Germinal center (tissue), 1 donor: ENCODE data around the gene MEGF10.
"Not testable (repeated sequence)": the region's sequence is repeated elsewhere in the genome, so short reads cannot be mapped to it uniquely, and the experiment has no call there.

ENCODE experiments used
- DNase-seq: peaks from one replicate; pipeline ENCODE4 v3.0.0; 2012; ENCODE audit warnings: mixed read lengths, low spot score

Gene MEGF10

DNA sequence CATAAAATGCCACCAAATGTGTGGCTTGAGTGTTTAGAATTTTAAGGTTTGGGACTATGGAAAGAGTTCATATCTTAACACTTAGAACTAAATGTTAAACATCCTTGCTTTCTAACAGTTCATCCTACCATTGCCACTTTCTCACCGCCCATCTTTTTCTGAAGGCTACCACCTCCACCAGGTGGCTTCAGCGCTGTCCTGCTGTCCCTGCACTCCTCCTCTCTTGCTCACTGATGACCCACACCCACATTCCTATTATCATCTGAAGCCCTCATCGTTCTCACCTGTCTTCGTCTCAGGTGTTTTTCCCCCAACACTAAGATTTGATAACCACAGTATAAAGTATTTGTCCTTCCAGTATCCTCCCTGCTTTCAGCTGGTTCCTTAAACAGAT is 7.4 kb downstream of the MEGF10 start:
- DNase-seq, result no peak

GRCh38 chr5:127298656-127299055 is 8.1 kb downstream of the MEGF10 start:
- no peak for DNase-seq

GRCh38 chr5:127299678-127300077 is 9.1 kb downstream of the MEGF10 start:
- DNase-seq, result no peak

DNA sequence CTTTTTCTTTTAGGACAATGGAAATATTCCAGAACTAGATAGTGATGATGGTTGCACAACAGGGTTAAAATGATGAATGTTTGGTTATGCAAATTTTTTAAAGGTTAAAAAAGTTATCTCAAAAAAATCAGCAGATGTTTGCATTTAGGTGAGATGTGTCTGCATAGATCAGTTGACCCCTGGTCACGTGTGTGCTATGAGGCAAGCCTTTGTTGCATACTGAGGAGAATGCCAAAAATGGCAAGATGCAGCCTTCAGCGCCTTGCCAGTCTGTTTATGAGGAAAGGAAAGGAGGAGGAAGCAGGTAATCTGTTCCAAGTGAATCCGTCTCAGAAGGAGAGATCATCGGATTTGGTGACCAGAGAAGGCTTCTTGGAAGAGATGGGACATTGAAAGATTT is 11.9 kb downstream of the MEGF10 start:
- DNase-seq, result no peak

DNA sequence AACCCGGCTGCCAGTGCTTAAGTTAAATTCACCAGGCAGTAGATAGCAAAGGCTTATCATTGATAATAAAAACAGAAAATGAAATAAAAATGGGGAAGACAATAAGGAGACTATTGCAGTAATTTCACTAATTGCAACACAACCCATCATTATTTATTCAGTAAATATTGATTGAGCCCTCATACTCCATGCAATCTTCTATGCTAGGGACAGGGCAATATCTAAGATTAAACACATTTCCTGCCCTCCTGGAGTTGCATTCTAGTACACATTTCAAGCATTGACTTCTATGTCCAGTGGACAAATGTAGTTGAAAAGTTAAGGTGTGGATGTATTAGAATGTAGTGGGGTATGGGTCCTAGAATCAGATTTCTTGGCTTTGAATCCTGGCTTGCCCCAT is 12.8 kb downstream of the MEGF10 start:
- no peak for DNase-seq

GRCh38 chr5:127305493-127305892 is 14.9 kb downstream of the MEGF10 start:
- no peak for DNase-seq

DNA sequence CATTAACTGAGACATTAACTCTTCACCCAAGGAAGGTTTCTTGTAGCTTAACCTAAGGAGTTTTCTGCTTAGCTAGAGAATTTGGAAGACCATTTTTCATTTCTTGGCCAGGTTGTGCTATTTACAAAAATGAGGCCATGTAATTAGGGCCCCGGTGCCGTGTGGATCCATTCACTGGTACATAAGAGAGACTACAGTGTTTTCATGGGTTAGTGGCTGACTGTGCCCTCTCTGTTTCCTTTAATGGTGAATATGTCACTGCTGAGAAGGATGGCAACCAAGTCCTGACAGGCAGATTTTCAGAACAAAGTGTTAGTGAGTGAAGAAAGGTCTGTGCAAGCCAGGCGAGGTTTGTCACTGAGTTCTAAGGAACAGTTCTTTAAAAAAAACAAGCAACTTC is 15.4 kb downstream of the MEGF10 start:
- no peak for DNase-seq

DNA sequence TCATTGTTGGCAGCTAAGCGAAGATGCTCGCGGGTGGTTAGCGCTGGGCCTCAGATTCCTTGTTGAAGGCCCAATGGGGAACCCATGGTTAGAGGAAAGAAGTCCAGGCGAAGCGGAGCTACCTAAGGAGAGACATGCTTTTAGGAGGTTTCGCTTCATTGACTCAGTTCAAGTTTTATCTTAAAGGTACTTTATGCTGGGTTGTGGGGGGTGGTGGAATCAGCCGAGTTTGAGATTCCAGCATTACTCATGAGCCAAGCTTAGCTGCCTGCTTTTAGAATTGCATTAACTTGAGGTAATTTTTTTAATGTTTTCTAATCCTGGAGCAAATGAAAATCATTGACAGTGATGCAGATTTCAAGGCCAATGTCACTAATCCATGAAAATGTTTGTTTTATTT is 16.1 kb downstream of the MEGF10 start:
- DNase-seq, result no peak

GRCh38 chr5:127307868-127308267 is 17.3 kb downstream of the MEGF10 start:
- DNase-seq, result no peak

DNA sequence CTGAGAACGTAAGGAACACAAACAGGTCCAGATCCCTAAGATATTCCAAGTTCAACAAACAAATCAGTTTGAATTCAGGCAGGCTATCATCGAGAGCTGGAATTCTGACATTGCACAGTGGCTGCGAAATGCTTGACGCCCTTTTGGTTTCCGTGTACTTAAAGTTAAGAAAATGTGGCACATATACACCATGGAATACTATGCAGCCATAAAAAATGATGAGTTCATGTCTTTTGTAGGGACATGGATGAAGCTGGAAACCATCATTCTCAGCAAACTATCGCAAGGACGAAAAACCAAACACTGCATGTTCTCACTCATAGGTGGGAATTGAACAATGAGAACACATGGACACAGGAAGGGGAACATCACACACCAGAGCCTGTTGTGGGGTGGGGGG is 17.7 kb downstream of the MEGF10 start:
- DNase-seq, result not testable (repeated sequence)

- no peak for DNase-seq
Measured at GRCh38 chr5:127308945-127309344, 18.3 kb downstream of the MEGF10 start.

DNA sequence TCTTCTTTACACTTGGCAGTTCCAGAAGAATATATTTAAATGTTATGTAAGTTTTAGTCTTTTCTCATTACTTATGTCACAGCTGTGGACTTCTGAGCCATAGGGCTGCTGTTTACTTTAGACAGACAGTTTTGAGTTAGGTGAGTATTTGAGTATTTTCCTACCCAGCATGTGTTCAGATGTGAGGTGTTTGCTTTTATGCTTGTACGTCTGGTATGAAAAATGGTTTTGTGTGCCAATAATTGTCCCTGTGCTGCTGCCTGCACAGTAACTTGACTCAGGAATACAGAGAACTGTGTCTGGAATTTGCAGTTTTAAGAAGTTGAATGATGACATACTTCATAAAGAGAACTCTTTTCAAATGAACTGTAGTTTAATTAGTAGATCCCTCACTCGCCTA is 20.8 kb downstream of the MEGF10 start:
- no peak for DNase-seq

GRCh38 chr5:127311781-127312525 is 21.4 kb downstream of the MEGF10 start:
- DNase-seq, result no peak

DNA sequence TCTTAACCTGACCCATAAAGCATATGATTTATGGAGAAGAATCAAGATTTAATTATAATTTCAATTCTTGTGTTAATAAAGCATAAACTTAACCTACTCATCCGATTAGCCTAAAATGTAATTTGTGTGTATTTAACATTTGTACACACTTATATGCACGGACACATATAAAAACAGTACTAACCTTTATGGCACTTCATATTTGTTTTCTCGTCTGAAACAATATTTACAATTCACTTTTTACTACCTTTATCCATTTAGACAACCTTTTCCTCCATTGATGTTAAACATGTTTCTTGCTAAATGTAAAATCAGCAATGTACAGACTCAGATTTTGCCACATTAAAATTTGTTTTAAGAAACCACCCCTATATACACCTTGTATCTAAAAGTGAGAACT is 22.8 kb downstream of the MEGF10 start:
- DNase-seq, result no peak

DNA sequence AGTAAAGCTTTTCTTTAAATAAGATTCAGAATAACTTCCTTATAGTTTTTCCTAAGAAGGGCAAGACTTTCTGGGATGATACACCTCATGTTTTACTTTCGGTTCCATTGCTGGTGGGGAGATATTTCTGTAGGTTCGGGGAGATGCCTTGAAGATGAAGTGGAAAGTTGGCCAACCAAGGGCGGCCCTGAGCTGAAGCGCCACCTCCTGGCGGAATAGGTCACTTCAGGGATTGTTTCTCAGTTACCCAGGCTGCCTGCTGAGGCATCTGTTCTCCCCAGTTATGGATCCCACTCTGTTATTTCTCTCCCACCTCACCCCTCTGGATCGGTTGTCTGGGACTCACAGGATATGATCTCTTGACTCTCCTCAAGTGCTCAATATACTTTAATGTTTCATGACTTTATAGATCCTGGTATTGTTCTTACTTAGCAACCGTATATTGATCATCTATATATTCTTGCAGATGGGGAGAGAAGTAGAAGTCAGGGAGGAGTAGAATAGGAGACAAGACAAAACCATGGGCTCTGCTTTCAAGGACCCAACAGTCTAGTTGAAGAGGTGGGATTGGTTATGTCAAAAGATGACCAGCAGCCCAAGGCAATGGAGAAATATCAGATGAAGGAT is 23.4 kb downstream of the MEGF10 start:
- peak; percentile 68 for DNase-seq

DNA sequence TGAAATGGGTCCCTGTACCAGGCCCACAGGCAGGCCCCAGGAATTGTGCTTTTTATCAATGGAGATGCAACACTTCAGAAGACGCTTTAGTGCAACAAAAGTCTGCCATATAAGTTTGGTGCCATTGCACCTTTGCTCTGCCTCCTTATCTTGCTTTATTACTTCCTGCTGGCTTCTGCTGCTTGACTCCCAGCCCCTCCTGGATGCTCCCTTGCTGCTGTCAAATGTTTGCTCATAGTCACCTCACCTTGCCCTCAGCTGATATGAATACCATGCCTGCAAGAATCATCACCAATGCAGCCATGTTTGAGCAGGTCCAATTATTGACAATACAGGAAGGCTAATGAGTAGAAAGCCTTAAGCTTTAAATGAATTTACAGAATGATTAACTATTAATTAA is 25.4 kb downstream of the MEGF10 start:
- DNase-seq, result no peak

- DNase-seq, result not testable (repeated sequence)
Measured at GRCh38 chr5:127317385-127317784, 26.8 kb downstream of the MEGF10 start.

DNA sequence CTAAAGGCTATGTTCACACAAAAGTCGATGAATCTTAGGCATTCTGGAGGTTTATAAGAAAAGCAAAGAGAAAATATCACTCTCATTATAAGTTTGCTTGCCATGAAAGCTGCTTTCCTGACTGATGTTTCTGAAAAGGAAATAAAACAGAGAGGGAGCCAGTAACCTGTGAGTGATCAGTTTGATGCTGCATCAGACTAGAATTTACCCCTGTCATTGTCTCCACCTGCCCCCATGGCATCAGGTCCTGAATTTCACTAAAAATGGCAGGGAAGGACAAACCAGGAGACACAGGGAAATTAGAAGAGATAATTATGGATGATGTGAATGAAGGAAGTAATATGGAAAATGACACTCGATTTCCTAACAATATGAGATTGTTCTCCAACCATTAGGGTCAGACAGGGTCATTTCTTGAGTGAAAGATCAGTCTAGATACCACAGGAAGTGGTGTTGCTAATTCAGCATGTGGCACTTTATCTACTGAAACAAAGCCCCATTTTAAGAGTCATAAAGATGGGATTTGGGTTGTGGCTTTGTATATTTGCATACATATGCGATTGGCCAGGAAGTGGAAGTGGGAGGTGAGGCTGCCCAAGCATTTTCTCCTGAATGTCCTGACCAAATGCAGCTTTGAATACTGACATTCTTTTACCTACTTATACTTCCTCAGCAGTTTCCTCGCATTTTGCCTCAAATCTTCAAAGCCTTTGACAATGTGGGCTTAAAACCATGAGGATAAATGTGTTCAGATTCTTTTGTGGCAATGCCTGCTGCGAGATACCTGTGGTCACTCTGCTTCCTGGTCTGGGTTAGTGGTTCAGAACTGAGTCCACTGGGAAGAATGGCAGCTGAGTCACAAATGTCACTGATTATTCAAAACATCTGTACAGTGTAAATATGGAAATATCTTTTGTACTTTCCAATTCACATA is 29.7 kb downstream of the MEGF10 start:
- no peak for DNase-seq

DNA sequence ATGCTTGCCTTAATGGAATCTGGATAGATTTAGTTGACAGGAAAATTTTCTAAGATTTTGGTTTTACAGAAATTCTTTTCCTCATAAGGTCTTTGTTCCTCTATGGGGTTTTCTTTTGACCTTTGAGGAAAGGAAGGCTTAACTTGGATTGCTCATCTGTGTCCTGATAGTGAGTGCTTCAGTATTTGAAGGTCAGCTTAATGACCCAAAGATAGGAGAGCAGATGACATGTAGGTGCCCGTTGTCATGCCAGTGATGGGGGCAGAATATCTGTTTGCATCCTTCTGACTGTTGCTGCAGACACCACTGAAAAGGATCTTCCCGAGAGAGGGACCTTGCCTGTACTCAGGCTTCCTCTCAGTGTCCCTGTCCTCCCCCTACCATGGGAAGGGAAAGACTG is 30.9 kb downstream of the MEGF10 start:
- no peak for DNase-seq

DNA sequence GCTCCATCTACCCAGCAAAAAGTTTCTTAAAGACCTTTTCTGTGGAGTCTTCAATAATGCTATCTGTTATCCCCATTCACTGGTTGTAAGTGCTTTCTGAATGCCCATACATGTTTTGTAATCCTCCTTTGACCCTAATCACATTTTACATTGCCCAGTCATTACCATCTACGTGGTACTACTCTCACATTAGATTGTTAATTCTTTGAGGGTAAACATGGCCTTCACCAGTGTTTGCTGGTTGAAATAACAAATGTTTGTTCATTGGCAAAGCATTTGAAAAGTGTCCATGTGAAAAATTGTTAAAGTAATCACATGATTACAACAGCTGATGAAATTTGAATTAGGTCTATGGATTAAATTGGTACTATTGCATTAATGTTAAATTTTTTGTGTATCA is 31.8 kb downstream of the MEGF10 start:
- no peak for DNase-seq

DNA sequence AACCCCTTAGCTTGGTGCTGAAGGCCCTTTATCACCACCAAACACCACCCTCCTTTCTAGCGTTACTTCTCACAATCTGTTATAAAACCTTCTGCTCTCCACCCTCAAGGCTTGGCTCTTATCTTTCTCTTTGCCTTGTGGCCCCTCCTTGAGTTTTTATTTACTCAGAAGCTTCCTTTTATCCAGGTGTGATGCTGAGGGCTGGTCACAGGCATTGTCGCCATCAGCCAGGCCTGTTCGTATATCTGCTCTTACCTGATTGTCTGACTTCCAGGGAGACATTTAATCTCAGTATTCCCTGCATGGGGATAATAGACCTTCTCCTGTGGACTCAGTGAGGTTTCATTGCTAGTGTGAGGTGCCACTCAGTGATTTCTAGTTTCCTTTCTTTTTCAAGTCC is 34.2 kb downstream of the MEGF10 start:
- no peak for DNase-seq

GRCh38 chr5:127326431-127326830 is 35.8 kb downstream of the MEGF10 start:
- no peak for DNase-seq
